ENCODE measurements around the gene DNAH11. TPM values are rescaled to one million over a fixed set of nuclear protein-coding genes. Genes with fewer than 3 reads are reported as not detected.

DNAH11 gene
- total and polyA plus RNA-seq, 2 of the 8 experiments (the other 6 are each of a cell fraction or from before 2014, with no cell fraction given): 1.8 to 4.9 TPM

DNA sequence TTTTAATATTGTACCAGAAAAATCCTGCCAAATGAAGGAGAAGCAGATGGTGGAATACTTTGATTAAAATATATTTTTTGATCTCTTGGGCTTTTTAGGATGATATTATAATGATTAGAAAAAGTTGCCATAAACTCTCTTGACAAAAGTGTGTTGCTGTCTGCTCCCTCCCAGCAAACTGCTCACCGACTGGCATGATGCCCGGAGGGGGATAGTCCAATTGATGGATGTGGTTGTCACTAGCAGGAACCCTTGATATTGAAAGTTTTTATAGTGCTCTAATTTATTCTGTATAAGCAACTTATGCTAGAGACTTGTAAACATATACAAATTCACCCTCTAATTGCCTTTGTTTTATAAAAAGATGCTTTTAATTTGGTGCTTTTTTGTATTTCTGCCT, 114.0 kb downstream of the DNAH11 start:
- H3K23me2 ChIP-seq (ENCODE audit: low read depth, low read length): no peaks in the 10 kb centered on the region
- H3K56ac ChIP-seq (replicated peaks; ENCODE audit: insufficient read length, low read depth, low read length): no peak overlapping the region
- WGBS, 2 experiments (ENCODE audit: extremely low coverage in 1 of 2, insufficient coverage in 1 of 2, insufficient read length in 1 of 2, insufficient replicate concordance in 2 of 2, low coverage in 1 of 2, low lambda C conversion rate in 2 of 2, missing lambda C conversion rate in 1 of 2): 86% methylated on average over 2 of the region's 2 CpGs; no CpG with 5 or more reads in 1 of the 2 experiments
- no peak overlapping the region for H3K14ac ChIP-seq (ENCODE audit: insufficient read length)
- no peak for DNase-seq (ENCODE audit: low read depth in 1 of 2, low spot score in 2 of 2)
- H3K4me1 ChIP-seq (replicated peaks in 1 of 4; ENCODE audit: control insufficient read depth in 3 of 4, insufficient read depth in 4 of 4, low read length in 3 of 4): no peaks in the 10 kb centered on the region
- no peak overlapping the region for H2BK12ac ChIP-seq (ENCODE audit: low read depth, low read length)
- no peaks in the 10 kb centered on the region for H3K79me1 ChIP-seq (ENCODE audit: low read depth, low read length)
- H2BK120ac ChIP-seq (replicated peaks; ENCODE audit: low read depth, low read length): no peak overlapping the region
- no peaks in the 10 kb centered on the region for H3K9me3 ChIP-seq (ENCODE audit: insufficient read depth in 2 of 2, low read depth in 1 of 2, low read length in 1 of 2)
- no peak overlapping the region for H3K23ac ChIP-seq (ENCODE audit: insufficient read length)
- H3K79me2 ChIP-seq (ENCODE audit: control insufficient read depth in 1 of 2, insufficient read depth in 2 of 2, low read length in 2 of 2): no peaks in the 10 kb centered on the region
- H3K4me2 ChIP-seq (ENCODE audit: insufficient read depth in 1 of 2, low read depth in 2 of 2, low read length in 2 of 2): no peak overlapping the region
- H2BK15ac ChIP-seq (ENCODE audit: low read length): no peak overlapping the region
- no peak overlapping the region for H2BK20ac ChIP-seq (ENCODE audit: low read length)
- H2AK5ac ChIP-seq (ENCODE audit: low read depth, low read length): no peak overlapping the region
- H4K20me1 ChIP-seq (replicated peaks in 1 of 2; ENCODE audit: control insufficient read depth in 1 of 2, insufficient read depth in 2 of 2, low read length in 2 of 2): no peaks in the 10 kb centered on the region
- no peak overlapping the region for H3K27ac ChIP-seq (ENCODE audit: low read depth, low read length)
- no peak overlapping the region for H4K91ac ChIP-seq (replicated peaks; ENCODE audit: insufficient read length, low read length)
- H2BK5ac ChIP-seq (ENCODE audit: low read depth, low read length): no peak overlapping the region
- H3K9ac ChIP-seq (replicated peaks in 1 of 4; ENCODE audit: extremely low read depth in 1 of 4, low read depth in 3 of 4, low read length in 3 of 4): no peak overlapping the region
- H3K18ac ChIP-seq (ENCODE audit: extremely low read depth, low read length): no peak overlapping the region
- no peak overlapping the region for H2AFZ ChIP-seq (ENCODE audit: low read length)
- FAIRE-seq: no peak
- no peak overlapping the region for H4K5ac ChIP-seq (ENCODE audit: insufficient read length, low read depth, low read length)
- no peaks in the 10 kb centered on the region; a peak in 1 of 8 replicates for H3K36me3 ChIP-seq (ENCODE audit: control insufficient read depth in 2 of 4, insufficient read depth in 4 of 4, low read length in 3 of 4)
- H3K4ac ChIP-seq (replicated peaks; ENCODE audit: insufficient read length, low read depth, low read length): no peak overlapping the region
- no peaks in the 10 kb centered on the region for H3K27me3 ChIP-seq (replicated peaks in 1 of 4; ENCODE audit: control insufficient read depth in 3 of 4, extremely low read depth in 1 of 4, insufficient read depth in 3 of 4, low read length in 3 of 4)
- no peak overlapping the region for H3K4me3 ChIP-seq (ENCODE audit: extremely low read depth in 1 of 4, insufficient read depth in 2 of 4, low read depth in 3 of 4, low read length in 4 of 4)
- ChIA-PET CTCF (ENCODE audit: partially characterized antibody) (no interaction called here), POLR2A (ENCODE audit: partially characterized antibody) (interaction anchor here (0.9 kb wide), 1 partner anchor 13 kb away, joined by 3 read pairs; no protein-coding TSS in a partner anchor)
- no peak overlapping the region for H4K8ac ChIP-seq (ENCODE audit: extremely low read depth, insufficient read depth, low read length)
- TF ChIP-seq TBP (IDR thresholded peaks at IDR 0.05; ENCODE audit: low read depth, low read length): no peak
- no peak for TF ChIP-seq JUND (IDR thresholded peaks at IDR 0.05; ENCODE audit: low read length)
- no peak for TF ChIP-seq BACH1 (IDR thresholded peaks at IDR 0.05; ENCODE audit: low read length)
